ENCODE results near the gene UNC93A. TPM values are rescaled to one million over a fixed set of nuclear protein-coding genes. Genes with fewer than 3 reads are reported as not detected.
A peak's percentile ranks its signal among the peaks of the same experiment; 100 is the strongest.
"Not testable (repeated sequence)": the region's sequence is repeated elsewhere in the genome, so short reads cannot be mapped to it uniquely, and the experiment has no call there.

Gene UNC93A
- total and polyA plus RNA-seq, 7 donors: 0.45 TPM; not detected in 6

DNA sequence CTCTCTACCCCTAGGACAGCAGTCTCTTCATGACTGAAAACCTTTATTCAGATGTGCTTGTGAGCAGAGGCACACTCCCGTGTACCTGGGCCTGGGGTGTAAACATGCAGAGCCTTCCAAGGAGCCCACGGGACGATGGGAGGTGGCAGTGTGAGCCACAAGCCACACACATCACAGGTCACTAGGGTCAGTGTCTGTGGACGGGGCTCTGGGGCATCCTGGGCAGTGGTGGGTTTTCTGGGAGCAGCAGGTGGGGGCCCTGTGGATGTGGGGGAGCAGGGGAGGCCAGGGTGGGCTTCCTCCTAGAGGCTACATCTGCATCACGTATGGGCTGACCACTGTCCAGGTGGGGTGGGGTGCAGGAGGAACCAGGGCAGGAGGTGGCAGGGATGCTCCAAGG is 17.1 kb downstream of the UNC93A start:
- no peaks in the 10 kb centered on the region for H3K36me3 ChIP-seq
- TF ChIP-seq, protein P1, sequence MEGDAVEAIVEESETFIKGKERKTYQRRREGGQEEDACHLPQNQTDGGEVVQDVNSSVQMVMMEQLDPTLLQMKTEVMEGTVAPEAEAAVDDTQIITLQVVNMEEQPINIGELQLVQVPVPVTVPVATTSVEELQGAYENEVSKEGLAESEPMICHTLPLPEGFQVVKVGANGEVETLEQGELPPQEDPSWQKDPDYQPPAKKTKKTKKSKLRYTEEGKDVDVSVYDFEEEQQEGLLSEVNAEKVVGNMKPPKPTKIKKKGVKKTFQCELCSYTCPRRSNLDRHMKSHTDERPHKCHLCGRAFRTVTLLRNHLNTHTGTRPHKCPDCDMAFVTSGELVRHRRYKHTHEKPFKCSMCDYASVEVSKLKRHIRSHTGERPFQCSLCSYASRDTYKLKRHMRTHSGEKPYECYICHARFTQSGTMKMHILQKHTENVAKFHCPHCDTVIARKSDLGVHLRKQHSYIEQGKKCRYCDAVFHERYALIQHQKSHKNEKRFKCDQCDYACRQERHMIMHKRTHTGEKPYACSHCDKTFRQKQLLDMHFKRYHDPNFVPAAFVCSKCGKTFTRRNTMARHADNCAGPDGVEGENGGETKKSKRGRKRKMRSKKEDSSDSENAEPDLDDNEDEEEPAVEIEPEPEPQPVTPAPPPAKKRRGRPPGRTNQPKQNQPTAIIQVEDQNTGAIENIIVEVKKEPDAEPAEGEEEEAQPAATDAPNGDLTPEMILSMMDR (IDR thresholded peaks at IDR 0.05): no peak
- no peak for TF ChIP-seq EP300 (IDR thresholded peaks at IDR 0.05)
- TF ChIP-seq POLR2A (IDR thresholded peaks at IDR 0.05): no peak
- no peak for TF ChIP-seq POLR2AphosphoS5 (IDR thresholded peaks at IDR 0.05)
- H3K4me1 ChIP-seq: peaks cover 0 to 28% (median 16%) of the 10 kb centered on the region in 4 donors
- no peaks in the 10 kb centered on the region for H3K27me3 ChIP-seq
- DNase-seq: no peak
- intact Hi-C loops (cut with DNase I): no loop called here
- no peaks in the 10 kb centered on the region for H3K9me3 ChIP-seq
- peak overlapping the region in 2 of 4 donors; percentile 11 to 65 for H3K27ac ChIP-seq
- no peak overlapping the region for H3K4me3 ChIP-seq
- WGBS, 2 donors: 85 to 93% methylated on average over 5 of the region's 5 CpGs

DNA sequence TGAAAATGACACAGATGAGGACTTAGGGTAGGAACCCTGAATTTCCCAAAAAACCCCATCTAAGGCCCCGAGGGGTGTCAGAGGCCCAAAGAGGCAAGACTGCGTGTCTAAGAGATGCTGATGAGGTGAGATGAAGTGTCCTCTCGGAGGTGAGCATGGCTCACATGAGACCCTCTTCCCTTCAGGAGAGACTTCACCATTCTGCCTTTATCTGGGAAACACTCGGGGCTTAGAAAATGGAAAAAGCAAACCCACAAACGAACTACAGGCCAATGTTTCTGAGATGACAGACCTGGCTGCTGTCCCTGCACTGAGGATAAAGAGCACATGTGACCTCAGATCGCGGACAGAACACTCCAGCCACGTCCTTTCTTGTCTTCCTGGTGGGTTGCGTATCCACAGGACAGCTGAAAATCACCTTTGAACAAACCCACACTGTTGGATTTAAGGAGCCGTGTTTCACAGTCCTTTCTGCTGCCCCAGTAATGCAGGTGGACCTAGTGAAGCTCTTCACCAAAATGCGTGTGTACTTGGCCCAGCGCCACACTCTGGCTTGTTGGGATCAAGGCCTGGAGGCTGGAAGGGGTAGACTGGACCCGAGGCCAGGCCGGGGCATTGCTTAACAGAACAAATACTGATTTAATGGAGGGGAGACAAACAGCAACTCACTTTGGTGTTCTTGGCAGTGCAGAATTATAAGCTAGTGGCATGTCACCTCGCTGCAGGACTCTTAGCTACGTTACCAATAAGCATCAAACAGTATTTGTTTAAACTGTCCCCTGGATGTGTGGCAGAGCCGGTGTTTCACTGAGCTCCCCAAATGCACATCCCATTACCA is 18.5 kb downstream of the UNC93A start:
- H3K27ac ChIP-seq: peak overlapping the region in 3 of 4 donors; percentile 22 to 66 (median 65)
- H3K36me3 ChIP-seq, H3K4me3 ChIP-seq, DNase-seq, H3K27me3 ChIP-seq, H3K9me3 ChIP-seq: not testable (repeated sequence)
- intact Hi-C loops (cut with DNase I): loop anchor here (5.0 kb wide), 1 partner anchor 43 kb away; no protein-coding TSS in a partner anchor
- peaks cover 0 to 28% (median 16%) of the 10 kb centered on the region in 4 donors for H3K4me1 ChIP-seq
- 85 to 87% methylated on average over 17 of the region's 17 CpGs for WGBS, 2 donors

DNA sequence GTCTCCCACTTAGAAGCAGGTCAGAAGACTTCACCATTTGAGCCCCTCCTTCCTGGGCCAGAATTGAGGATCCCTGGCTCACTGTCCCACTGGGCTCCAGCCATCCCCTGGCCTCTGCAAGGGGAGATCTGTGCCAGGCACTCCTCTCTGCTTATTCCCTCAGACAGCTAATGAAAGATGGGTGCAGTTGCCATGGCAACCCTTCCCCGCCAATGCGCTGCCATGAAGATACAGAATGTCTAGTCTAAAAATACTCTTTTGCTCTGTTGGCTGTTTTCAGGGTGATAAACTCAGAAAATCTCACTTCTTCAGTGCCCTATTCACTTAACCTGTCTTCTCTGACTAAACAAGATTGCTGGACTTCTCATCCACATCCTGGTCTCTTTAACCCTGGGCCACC is 20.2 kb downstream of the UNC93A start:
- no peak for TF ChIP-seq POLR2AphosphoS5 (IDR thresholded peaks at IDR 0.05)
- TF ChIP-seq EP300 (IDR thresholded peaks at IDR 0.05): no peak
- TF ChIP-seq, protein P1 (IDR thresholded peaks at IDR 0.05): no peak
- no peak for TF ChIP-seq POLR2A (IDR thresholded peaks at IDR 0.05)
- 81 to 90% methylated on average over 2 of the region's 2 CpGs for WGBS, 2 donors
- DNase-seq: peak; percentile 78

DNA sequence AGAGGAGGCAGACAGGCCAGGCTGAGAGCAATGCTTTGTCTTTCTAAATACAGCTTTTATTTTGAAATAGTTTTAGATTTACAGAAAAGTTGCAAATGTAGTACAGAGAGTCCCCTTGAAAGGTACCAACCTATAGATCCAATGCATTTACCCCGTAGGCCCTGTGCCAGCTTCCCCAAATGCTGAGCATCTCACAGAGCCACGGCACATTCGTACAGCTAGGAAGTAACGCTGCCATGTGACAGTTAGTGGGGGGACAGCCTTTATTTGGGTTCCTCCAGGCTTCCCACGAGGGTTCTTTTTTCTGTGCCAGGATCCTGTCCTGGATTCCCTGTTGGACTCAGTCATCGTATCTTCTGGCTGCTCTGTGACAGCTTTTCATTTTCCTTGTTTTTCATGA is 20.6 kb downstream of the UNC93A start:
- not testable (repeated sequence) for DNase-seq, H3K36me3 ChIP-seq, H3K4me3 ChIP-seq, H3K9me3 ChIP-seq, H3K27me3 ChIP-seq
- peaks cover 0 to 20% (median 11%) of the 10 kb centered on the region in 4 donors for H3K4me1 ChIP-seq
- WGBS, 2 donors: 81 to 90% methylated on average over 6 of the region's 6 CpGs
- peak overlapping the region in 2 of 4 donors; percentile 65 to 66 for H3K27ac ChIP-seq
- intact Hi-C loops (cut with DNase I): loop anchor here (5.0 kb wide), 1 partner anchor 41 kb away; no protein-coding TSS in a partner anchor

More for the DNA sequence above, 20.2 kb downstream of the UNC93A start:
- intact Hi-C loops (cut with DNase I): loop anchor here (5.0 kb wide), 1 partner anchor 41 kb away; no protein-coding TSS in a partner anchor
- H3K4me3 ChIP-seq: no peak overlapping the region
- no peaks in the 10 kb centered on the region for H3K36me3 ChIP-seq
- H3K27me3 ChIP-seq: no peaks in the 10 kb centered on the region
- H3K9me3 ChIP-seq: no peaks in the 10 kb centered on the region
- H3K27ac ChIP-seq: peak overlapping the region in 2 of 4 donors; percentile 65 to 66
- H3K4me1 ChIP-seq: peaks cover 0 to 24% (median 13%) of the 10 kb centered on the region in 4 donors

DNA sequence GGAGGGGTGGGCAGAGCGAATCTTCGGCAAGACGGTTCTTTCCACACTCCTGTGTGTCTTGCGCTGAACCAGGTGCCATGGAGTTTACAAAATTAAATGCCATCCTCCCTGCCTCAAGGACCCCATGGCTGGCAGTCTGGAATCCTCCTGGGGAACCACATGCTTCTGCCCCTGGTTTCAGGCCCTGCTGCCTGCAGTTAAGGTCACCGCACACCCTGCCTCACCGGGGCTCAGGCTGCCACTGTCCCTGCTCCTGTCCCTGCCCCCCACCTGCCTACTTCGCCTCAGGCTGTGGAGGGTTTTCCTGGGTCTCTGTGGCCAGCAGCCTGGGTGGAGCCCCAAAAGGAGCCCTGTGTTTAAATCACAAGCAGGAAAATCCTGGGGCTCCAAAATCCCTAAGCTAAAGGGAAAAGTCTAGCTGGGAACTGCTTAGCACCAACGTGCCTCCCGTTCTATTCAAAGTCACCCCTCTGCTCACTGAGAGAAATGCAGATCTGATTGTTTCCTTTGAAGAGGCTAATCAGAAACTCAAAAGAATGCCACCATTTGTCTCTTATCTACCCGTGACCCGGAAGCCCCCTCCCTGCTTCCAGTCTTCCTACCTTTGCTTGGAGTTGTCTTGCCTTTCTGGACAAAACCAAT is 23.2 kb downstream of the UNC93A start:
- Histone ChIP-seq H3K36me3 (no peaks in the 10 kb centered on the region), H3K9me3 (no peaks in the 10 kb centered on the region), H3K4me1 (peaks cover 0 to 19% (median 11%) of the 10 kb centered on the region in 4 donors), H3K27me3 (no peaks in the 10 kb centered on the region), H3K27ac (no peak overlapping the region), H3K4me3 (no peak overlapping the region)
- intact Hi-C loops (cut with DNase I): loop anchor here (5.0 kb wide), 1 partner anchor 38 kb away; no protein-coding TSS in a partner anchor
- no peak for DNase-seq
- 75 to 89% methylated on average over 11 of the region's 11 CpGs for WGBS, 2 donors
- TF ChIP-seq, protein P1 (IDR thresholded peaks at IDR 0.05): no peak
- no peak for TF ChIP-seq POLR2AphosphoS5 (IDR thresholded peaks at IDR 0.05)
